ENCODE measurements around the gene ZNF492. TPM values are rescaled to one million over a fixed set of nuclear protein-coding genes. Genes with fewer than 3 reads are reported as not detected.

ZNF492 gene
- total and polyA plus RNA-seq, 9 of the 15 experiments (the other 6 are each of a cell fraction or from before 2014, with no cell fraction given), result 0.01 to 0.22 (median 0.08) TPM; not detected in 1

GRCh38 chr19:22627526-22627925 lies 6.6 kb upstream of the ZNF492 start (continued):
- no peak for TF ChIP-seq CUX1 (CRISPR knock-in tag; IDR thresholded peaks at IDR 0.05)
- TF ChIP-seq ZBTB12 (CRISPR knock-in tag; IDR thresholded peaks at IDR 0.05), result no peak
- no peak for TF ChIP-seq TEAD2 (tag; IDR thresholded peaks at IDR 0.05)
- no peak for TF ChIP-seq ATF6 (CRISPR knock-in tag; IDR thresholded peaks at IDR 0.05)
- TF ChIP-seq COPS2 (conservative IDR thresholded peaks at IDR 0.05), result no peak
- TF ChIP-seq ZBTB9 (CRISPR knock-in tag; IDR thresholded peaks at IDR 0.05), result no peak
- no peak for TF ChIP-seq ZNF77 (CRISPR knock-in tag; IDR thresholded peaks at IDR 0.05)
- no peak for TF ChIP-seq ZNF217 (CRISPR knock-in tag; IDR thresholded peaks at IDR 0.05)
- no peak for TF ChIP-seq MEIS2 (IDR thresholded peaks at IDR 0.05; ENCODE audit: partially characterized antibody)
- TF ChIP-seq ZNF445 (CRISPR knock-in tag; IDR thresholded peaks at IDR 0.05; ENCODE audit: low read depth), result no peak

Measured in K562 (cell line).